ENCODE measurements around the gene F13A1. TPM values are rescaled to one million over a fixed set of nuclear protein-coding genes. Genes with fewer than 3 reads are reported as not detected.

The F13A1 gene
- total and polyA plus RNA-seq, 2 of the 8 experiments (the other 6 are each of a cell fraction or from before 2014, with no cell fraction given), result 0.57 to 1.5 TPM

DNA sequence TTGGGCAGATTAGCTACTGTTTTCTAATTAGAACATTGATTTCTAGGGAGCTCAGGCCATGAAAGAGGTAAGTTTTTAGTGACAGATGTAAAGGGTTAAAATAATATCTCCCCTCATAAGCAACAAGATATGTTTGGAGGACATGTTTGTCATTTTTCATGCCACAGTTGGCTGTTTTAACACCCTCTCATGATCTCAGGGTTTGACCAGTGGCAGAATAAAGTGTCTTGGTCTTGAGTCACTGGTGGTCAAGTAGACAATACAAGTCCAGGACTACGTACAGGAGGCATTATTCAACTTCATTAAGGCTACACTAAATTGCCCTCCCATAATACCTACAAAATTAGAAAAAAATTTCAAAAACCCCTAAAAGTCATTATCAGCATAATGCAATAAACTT, 92.6 kb downstream of the F13A1 start:
- no peak overlapping the region for H3K9ac ChIP-seq (replicated peaks in 1 of 4; ENCODE audit: extremely low read depth in 1 of 4, low read depth in 3 of 4, low read length in 3 of 4)
- POLR2A ChIA-PET (ENCODE audit: partially characterized antibody), result no interaction called here
- no peak overlapping the region for H2BK20ac ChIP-seq (ENCODE audit: low read length)
- FAIRE-seq (no peak), DNase-seq (ENCODE audit: low read depth in 1 of 2, low spot score in 2 of 2) (no peak)
- H3K27ac ChIP-seq (ENCODE audit: low read depth, low read length), result no peak overlapping the region
- no peak overlapping the region for H4K91ac ChIP-seq (replicated peaks; ENCODE audit: insufficient read length, low read length)
- H2AFZ ChIP-seq (ENCODE audit: low read length), result no peak overlapping the region
- H3K4ac ChIP-seq (replicated peaks; ENCODE audit: insufficient read length, low read depth, low read length), result no peak overlapping the region
- H2BK120ac ChIP-seq (replicated peaks; ENCODE audit: low read depth, low read length), result no peak overlapping the region
- no peak for TF ChIP-seq HDAC6 (IDR thresholded peaks at IDR 0.05; ENCODE audit: low read depth, low read length)
- TF ChIP-seq MAFK (IDR thresholded peaks at IDR 0.05; ENCODE audit: low read depth, low read length), result no peak
- TF ChIP-seq PHF8 (conservative IDR thresholded peaks at IDR 0.05; ENCODE audit: low read depth, low read length), result no peak
- no peak for TF ChIP-seq KDM4A (IDR thresholded peaks at IDR 0.05; ENCODE audit: low read depth, low read length, severe bottlenecking)
- TF ChIP-seq POLR2A (IDR thresholded peaks at IDR 0.05; ENCODE audit: control extremely low read depth in 1 of 2, low read depth in 2 of 2, low read length in 2 of 2), result no peak
- TF ChIP-seq SP4 (IDR thresholded peaks at IDR 0.05; ENCODE audit: low read length), result no peak
- no peak for TF ChIP-seq JUN (IDR thresholded peaks at IDR 0.05; ENCODE audit: low read depth, low read length)
- TF ChIP-seq KDM5A (IDR thresholded peaks at IDR 0.05; ENCODE audit: low read length), result no peak
- TF ChIP-seq RNF2 (IDR thresholded peaks at IDR 0.05; ENCODE audit: borderline replicate concordance, low read depth, low read length, missing control alignments, poor library complexity, severe bottlenecking), result no peak
- no peak overlapping the region for H3K4me3 ChIP-seq (ENCODE audit: extremely low read depth in 1 of 4, insufficient read depth in 2 of 4, low read depth in 3 of 4, low read length in 4 of 4)
- no peak overlapping the region for H3K14ac ChIP-seq (ENCODE audit: insufficient read length)
- no peaks in the 10 kb centered on the region for H3K36me3 ChIP-seq (ENCODE audit: control insufficient read depth in 2 of 4, insufficient read depth in 4 of 4, low read length in 3 of 4)
- H4K20me1 ChIP-seq (replicated peaks in 1 of 2; ENCODE audit: control insufficient read depth in 1 of 2, insufficient read depth in 2 of 2, low read length in 2 of 2), result no peaks in the 10 kb centered on the region
- H2BK12ac ChIP-seq (ENCODE audit: low read depth, low read length), result no peak overlapping the region
- H2AK5ac ChIP-seq (ENCODE audit: low read depth, low read length), result no peak overlapping the region
- H2BK15ac ChIP-seq (ENCODE audit: low read length), result no peak overlapping the region
- no peaks in the 10 kb centered on the region for H3K79me2 ChIP-seq (ENCODE audit: control insufficient read depth in 1 of 2, insufficient read depth in 2 of 2, low read length in 2 of 2)
- CTCF ChIA-PET (ENCODE audit: partially characterized antibody), result interaction anchor here (0.6 to 1.5 kb wide), 6 partner anchors 19 to 122 kb away, joined by 3 to 4 read pairs (median 3); no protein-coding TSS in a partner anchor
- no peaks in the 10 kb centered on the region for H3K9me3 ChIP-seq (ENCODE audit: insufficient read depth in 2 of 2, low read depth in 1 of 2, low read length in 1 of 2)
- H3K23me2 ChIP-seq (ENCODE audit: low read depth, low read length), result no peaks in the 10 kb centered on the region; the same call in 1 of the 2 replicates
- H3K4me1 ChIP-seq (replicated peaks in 1 of 4; ENCODE audit: control insufficient read depth in 3 of 4, insufficient read depth in 4 of 4, low read length in 3 of 4), result peaks cover 0 to 2% (median 0%) of the 10 kb centered on the region in 4 experiments; a peak in 3 of 7 replicates
- H3K79me1 ChIP-seq (ENCODE audit: low read depth, low read length), result no peaks in the 10 kb centered on the region
- no peak overlapping the region for H4K5ac ChIP-seq (ENCODE audit: insufficient read length, low read depth, low read length)
- H4K8ac ChIP-seq (ENCODE audit: extremely low read depth, insufficient read depth, low read length), result no peak overlapping the region
- H2BK5ac ChIP-seq (ENCODE audit: low read depth, low read length), result no peak overlapping the region
- H3K4me2 ChIP-seq (ENCODE audit: insufficient read depth in 1 of 2, low read depth in 2 of 2, low read length in 2 of 2), result no peak overlapping the region
- no peak overlapping the region for H3K23ac ChIP-seq (ENCODE audit: insufficient read length)
- no peak overlapping the region for H3K18ac ChIP-seq (ENCODE audit: extremely low read depth, low read length)
- 100% methylated on average over 1 of the region's 1 CpG; no CpG with 5 or more reads in 1 of the 2 experiments for WGBS, 2 experiments (ENCODE audit: extremely low coverage in 1 of 2, insufficient coverage in 1 of 2, insufficient read length in 1 of 2, insufficient replicate concordance in 2 of 2, low coverage in 1 of 2, low lambda C conversion rate in 2 of 2, missing lambda C conversion rate in 1 of 2)
- H3K27me3 ChIP-seq (replicated peaks in 1 of 4; ENCODE audit: control insufficient read depth in 3 of 4, extremely low read depth in 1 of 4, insufficient read depth in 3 of 4, low read length in 3 of 4), result no peaks in the 10 kb centered on the region
- no peak overlapping the region for H3K56ac ChIP-seq (replicated peaks; ENCODE audit: insufficient read length, low read depth, low read length)

Measured in H1 (cell line).